Measurements from ENCODE around the gene TSPAN31.

DNA sequence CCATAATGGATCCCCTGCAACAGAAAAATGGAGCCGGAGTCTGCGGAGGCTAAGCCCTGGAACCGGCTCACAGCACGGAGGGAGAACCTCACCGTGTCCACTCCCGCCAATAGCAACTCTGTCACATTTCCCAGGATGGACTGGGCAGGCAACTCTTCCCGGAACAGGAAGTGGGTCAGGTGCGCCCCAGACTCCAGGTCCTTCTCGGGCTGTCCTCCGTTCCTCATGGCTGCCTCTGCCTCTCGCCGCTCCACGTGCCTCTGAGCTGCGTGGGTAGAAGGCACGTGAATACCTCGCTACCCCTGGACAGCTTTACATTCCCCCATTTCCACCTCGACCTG is 19.8 kb downstream of the TSPAN31 start:
- TF ChIP-seq, protein P1, sequence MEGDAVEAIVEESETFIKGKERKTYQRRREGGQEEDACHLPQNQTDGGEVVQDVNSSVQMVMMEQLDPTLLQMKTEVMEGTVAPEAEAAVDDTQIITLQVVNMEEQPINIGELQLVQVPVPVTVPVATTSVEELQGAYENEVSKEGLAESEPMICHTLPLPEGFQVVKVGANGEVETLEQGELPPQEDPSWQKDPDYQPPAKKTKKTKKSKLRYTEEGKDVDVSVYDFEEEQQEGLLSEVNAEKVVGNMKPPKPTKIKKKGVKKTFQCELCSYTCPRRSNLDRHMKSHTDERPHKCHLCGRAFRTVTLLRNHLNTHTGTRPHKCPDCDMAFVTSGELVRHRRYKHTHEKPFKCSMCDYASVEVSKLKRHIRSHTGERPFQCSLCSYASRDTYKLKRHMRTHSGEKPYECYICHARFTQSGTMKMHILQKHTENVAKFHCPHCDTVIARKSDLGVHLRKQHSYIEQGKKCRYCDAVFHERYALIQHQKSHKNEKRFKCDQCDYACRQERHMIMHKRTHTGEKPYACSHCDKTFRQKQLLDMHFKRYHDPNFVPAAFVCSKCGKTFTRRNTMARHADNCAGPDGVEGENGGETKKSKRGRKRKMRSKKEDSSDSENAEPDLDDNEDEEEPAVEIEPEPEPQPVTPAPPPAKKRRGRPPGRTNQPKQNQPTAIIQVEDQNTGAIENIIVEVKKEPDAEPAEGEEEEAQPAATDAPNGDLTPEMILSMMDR (IDR thresholded peaks at IDR 0.05; ENCODE audit: low read length): no peak
- TF ChIP-seq EZH2 (IDR thresholded peaks at IDR 0.05; ENCODE audit: borderline replicate concordance, low read length): no peak
